ENCODE measurements around the gene GAREM1. TPM values are rescaled to one million over a fixed set of nuclear protein-coding genes. Genes with fewer than 3 reads are reported as not detected.

Gene GAREM1
- total and polyA plus RNA-seq, 2 of the 8 experiments (the other 6 are each of a cell fraction or from before 2014, with no cell fraction given): 3.6 to 9.2 TPM

DNA sequence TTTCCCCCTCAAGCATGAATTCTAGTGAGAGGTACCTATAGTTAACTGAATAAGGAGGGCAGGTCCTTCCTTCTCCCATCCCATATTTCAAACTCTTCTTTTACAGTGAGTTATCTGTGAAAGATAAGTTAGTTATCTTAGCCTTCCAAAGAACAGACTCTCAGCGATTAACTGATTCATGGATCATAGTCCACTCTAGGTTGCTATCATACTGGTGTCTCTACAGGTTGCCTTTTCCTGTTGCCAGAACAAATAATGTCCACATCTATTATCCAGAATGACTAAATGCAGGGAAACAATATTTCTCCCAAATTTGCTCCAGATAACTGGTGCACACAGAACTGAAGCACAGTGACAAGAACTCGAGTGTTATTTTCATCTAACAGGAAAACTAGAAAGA is 212.5 kb downstream of the GAREM1 start:
- H4K91ac ChIP-seq (replicated peaks; ENCODE audit: insufficient read length, low read length): no peak overlapping the region
- CTCF ChIA-PET (ENCODE audit: partially characterized antibody): interaction anchor here (0.6 to 4.1 kb wide), 2 partner anchors 14 to 92 kb away, joined by 3 to 19 read pairs; no protein-coding TSS in a partner anchor
- no peak for TF ChIP-seq HDAC6 (IDR thresholded peaks at IDR 0.05; ENCODE audit: low read depth, low read length)
- TF ChIP-seq SIRT6 (IDR thresholded peaks at IDR 0.05; ENCODE audit: low read length): no peak
- TF ChIP-seq, protein P1, sequence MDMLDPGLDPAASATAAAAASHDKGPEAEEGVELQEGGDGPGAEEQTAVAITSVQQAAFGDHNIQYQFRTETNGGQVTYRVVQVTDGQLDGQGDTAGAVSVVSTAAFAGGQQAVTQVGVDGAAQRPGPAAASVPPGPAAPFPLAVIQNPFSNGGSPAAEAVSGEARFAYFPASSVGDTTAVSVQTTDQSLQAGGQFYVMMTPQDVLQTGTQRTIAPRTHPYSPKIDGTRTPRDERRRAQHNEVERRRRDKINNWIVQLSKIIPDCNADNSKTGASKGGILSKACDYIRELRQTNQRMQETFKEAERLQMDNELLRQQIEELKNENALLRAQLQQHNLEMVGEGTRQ (IDR thresholded peaks at IDR 0.05; ENCODE audit: low read length): no peak
- TF ChIP-seq KDM4A (IDR thresholded peaks at IDR 0.05; ENCODE audit: low read depth, low read length, severe bottlenecking): no peak
- no peak for TF ChIP-seq CHD1 (IDR thresholded peaks at IDR 0.05; ENCODE audit: low read depth, low read length)
- no peak for TF ChIP-seq SAP30 (IDR thresholded peaks at IDR 0.05; ENCODE audit: insufficient read depth, insufficient replicate concordance, low read length)
- no peak for TF ChIP-seq BCL11A (IDR thresholded peaks at IDR 0.05; ENCODE audit: low read depth in 2 of 2, low read length in 2 of 2)
- H3K79me2 ChIP-seq (ENCODE audit: control insufficient read depth in 1 of 2, insufficient read depth in 2 of 2, low read length in 2 of 2): no peaks in the 10 kb centered on the region
- no peak for DNase-seq (ENCODE audit: low read depth in 1 of 2, low spot score in 2 of 2)
- no peak overlapping the region for H4K5ac ChIP-seq (ENCODE audit: insufficient read length, low read depth, low read length)
- no peaks in the 10 kb centered on the region for H3K9me3 ChIP-seq (ENCODE audit: insufficient read depth in 2 of 2, low read depth in 1 of 2, low read length in 1 of 2)
- no peak overlapping the region for H3K23ac ChIP-seq (ENCODE audit: insufficient read length)
- no peak for FAIRE-seq
- H2BK15ac ChIP-seq (ENCODE audit: low read length): no peak overlapping the region
- no peaks in the 10 kb centered on the region for H3K23me2 ChIP-seq (ENCODE audit: low read depth, low read length)
- no peak overlapping the region for H4K8ac ChIP-seq (ENCODE audit: extremely low read depth, insufficient read depth, low read length)
- H3K4ac ChIP-seq (replicated peaks; ENCODE audit: insufficient read length, low read depth, low read length): no peak overlapping the region
- H3K56ac ChIP-seq (replicated peaks; ENCODE audit: insufficient read length, low read depth, low read length): no peak overlapping the region
- H2AK5ac ChIP-seq (ENCODE audit: low read depth, low read length): no peak overlapping the region
- POLR2A ChIA-PET (ENCODE audit: partially characterized antibody): no interaction called here
- H2BK120ac ChIP-seq (replicated peaks; ENCODE audit: low read depth, low read length): no peak overlapping the region
- no peak overlapping the region for H3K4me2 ChIP-seq (ENCODE audit: insufficient read depth in 1 of 2, low read depth in 2 of 2, low read length in 2 of 2)
- H3K27ac ChIP-seq (ENCODE audit: low read depth, low read length): no peak overlapping the region
- no peaks in the 10 kb centered on the region for H4K20me1 ChIP-seq (replicated peaks in 1 of 2; ENCODE audit: control insufficient read depth in 1 of 2, insufficient read depth in 2 of 2, low read length in 2 of 2)
- H2BK20ac ChIP-seq (ENCODE audit: low read length): no peak overlapping the region
- H3K4me1 ChIP-seq (replicated peaks in 1 of 4; ENCODE audit: control insufficient read depth in 3 of 4, insufficient read depth in 4 of 4, low read length in 3 of 4): no peaks in the 10 kb centered on the region
- H2BK12ac ChIP-seq (ENCODE audit: low read depth, low read length): no peak overlapping the region
- H3K18ac ChIP-seq (ENCODE audit: extremely low read depth, low read length): no peak overlapping the region
- H2BK5ac ChIP-seq (ENCODE audit: low read depth, low read length): no peak overlapping the region
- no peaks in the 10 kb centered on the region; a peak in 1 of 7 replicates for H3K27me3 ChIP-seq (replicated peaks in 1 of 4; ENCODE audit: control insufficient read depth in 3 of 4, extremely low read depth in 1 of 4, insufficient read depth in 3 of 4, low read length in 3 of 4)
- WGBS, 2 experiments (ENCODE audit: extremely low coverage in 1 of 2, insufficient coverage in 1 of 2, insufficient read length in 1 of 2, insufficient replicate concordance in 2 of 2, low coverage in 1 of 2, low lambda C conversion rate in 2 of 2, missing lambda C conversion rate in 1 of 2): 89% methylated on average over 2 of the region's 2 CpGs; no CpG with 5 or more reads in 1 of the 2 experiments
- H3K4me3 ChIP-seq (ENCODE audit: extremely low read depth in 1 of 4, insufficient read depth in 2 of 4, low read depth in 3 of 4, low read length in 4 of 4): no peak overlapping the region
- H3K9ac ChIP-seq (replicated peaks in 1 of 4; ENCODE audit: extremely low read depth in 1 of 4, low read depth in 3 of 4, low read length in 3 of 4): no peak overlapping the region
- H2AFZ ChIP-seq (ENCODE audit: low read length): no peak overlapping the region
- no peak overlapping the region for H3K14ac ChIP-seq (ENCODE audit: insufficient read length)
- no peaks in the 10 kb centered on the region for H3K79me1 ChIP-seq (ENCODE audit: low read depth, low read length)
- no peaks in the 10 kb centered on the region for H3K36me3 ChIP-seq (ENCODE audit: control insufficient read depth in 2 of 4, insufficient read depth in 4 of 4, low read length in 3 of 4)

Measured in H1 (cell line).